Left forelimb (tissue), 1 donor: ENCODE data around the gene MYNN.
"Not testable (repeated sequence)": the region's sequence is repeated elsewhere in the genome, so short reads cannot be mapped to it uniquely, and the experiment has no call there.

ENCODE experiments used
- DNase-seq: peaks from one replicate; pipeline ENCODE4 v3.0.0-alpha.2; 2018; ENCODE audit warnings: low spot score

The MYNN gene

GRCh38 chr3:169772897-169773816 lies at the start of gene MYNN:
Gene MYNN (plus strand): TSS chr3:169773396. CDS start chr3:169774296, 900 bp downstream.
- peak; percentile 96 for DNase-seq

DNA sequence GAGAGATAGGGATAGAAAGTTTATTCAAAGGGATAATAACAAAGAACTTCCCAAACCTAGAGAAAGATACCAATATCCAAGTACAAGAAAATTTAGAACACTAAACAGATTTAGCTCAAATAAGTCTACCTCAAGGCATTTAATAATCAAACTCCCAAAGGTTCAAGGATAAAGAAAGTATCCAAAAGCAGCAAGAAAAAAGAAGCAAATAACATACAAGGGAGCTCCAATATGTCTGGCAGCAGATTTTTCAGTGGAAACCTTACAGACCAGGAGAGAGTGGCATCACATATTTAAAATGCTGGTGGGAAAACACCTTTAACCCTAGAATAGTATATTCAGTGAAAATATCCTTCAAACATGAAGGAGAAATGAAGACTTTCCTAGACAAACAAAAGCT lies 41.3 kb upstream of the MYNN start:
- not testable (repeated sequence) for DNase-seq

- DNase-seq = no peak
These were observed 34.1 kb upstream of the MYNN start for GRCh38 chr3:169739067-169739466.

DNA sequence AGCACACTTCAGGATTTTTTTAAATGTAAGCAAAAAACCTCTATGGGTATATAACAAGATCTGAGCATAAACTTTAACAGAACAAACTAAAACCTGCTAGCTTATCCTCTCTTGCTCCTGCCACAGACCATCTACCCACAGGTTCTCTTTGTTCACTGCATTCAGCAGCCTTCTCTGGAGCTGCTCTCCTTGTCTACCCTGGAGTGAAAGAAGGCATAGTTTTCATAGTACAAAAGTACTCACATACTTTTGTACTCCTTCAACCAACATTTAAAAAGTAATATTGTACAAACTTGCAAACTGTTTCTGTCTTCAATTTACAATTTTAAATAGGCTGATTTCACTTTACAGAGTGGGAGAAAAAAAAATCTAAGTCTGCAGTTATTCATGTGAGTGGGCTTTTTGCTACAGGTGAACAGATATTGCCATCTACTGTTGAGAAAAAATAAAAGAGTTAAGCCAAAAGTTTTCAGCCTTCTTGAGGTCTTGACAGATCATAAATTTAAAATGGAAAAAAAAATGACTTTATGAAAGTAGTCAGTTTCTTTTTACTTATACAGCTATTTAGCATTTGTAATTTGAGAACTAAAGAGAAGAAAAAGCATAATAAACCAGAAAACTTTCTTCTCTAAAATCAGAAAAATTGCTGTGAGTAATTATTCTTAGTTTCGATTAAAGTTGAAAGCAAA lies 28.7 kb upstream of the MYNN start:
- no peak for DNase-seq

- DNase-seq = no peak
These were observed 26.3 kb upstream of the MYNN start for GRCh38 chr3:169746924-169747323.

DNA sequence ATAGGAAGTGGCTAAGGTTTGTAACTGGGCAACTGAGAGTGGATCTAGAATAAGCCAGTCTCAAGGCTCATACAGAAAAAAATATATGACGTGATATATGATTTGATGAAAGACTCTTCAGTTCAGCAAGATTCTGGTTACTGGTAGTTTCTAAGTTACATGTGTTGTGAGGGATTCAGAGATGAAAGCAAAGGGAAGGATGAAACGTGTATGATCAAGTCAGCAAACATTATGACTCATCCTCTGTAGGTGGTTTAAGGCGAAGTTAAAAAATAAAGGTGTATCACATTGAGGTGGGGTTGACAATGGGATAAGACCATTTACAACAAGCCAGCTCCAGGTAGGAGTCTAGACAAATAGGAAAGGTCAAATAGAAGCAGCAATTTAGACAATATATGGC lies 24.5 kb upstream of the MYNN start:
- DNase-seq = no peak

GRCh38 chr3:169750665-169751064 lies 22.5 kb upstream of the MYNN start:
- DNase-seq = no peak

DNA sequence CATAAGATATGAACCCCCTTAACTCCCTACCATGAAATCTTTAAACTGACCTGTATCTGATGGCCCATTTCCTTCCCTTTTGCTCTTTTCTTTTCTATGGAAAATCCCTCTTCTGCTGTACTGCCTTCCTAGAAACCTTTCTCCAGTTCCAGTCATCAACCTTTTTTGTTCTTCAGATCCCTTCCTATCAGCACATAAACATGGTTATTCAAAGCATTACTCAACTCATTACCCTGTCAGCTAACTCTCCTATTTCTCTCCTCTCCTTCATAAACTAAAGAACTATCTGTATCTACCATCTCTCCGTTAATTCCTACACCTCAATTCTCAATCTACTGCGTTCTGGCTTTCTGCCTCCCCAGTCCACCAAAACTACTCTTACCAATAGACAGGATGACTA lies 21.3 kb upstream of the MYNN start:
- no peak for DNase-seq

GRCh38 chr3:169754711-169755110 lies 18.5 kb upstream of the MYNN start:
- no peak for DNase-seq

- DNase-seq = no peak
These were observed 17.7 kb upstream of the MYNN start for GRCh38 chr3:169755488-169755887.

GRCh38 chr3:169758359-169758994 lies 14.7 kb upstream of the MYNN start:
- DNase-seq = no peak

- DNase-seq = no peak
These were observed 13.9 kb upstream of the MYNN start for GRCh38 chr3:169759256-169759655.

DNA sequence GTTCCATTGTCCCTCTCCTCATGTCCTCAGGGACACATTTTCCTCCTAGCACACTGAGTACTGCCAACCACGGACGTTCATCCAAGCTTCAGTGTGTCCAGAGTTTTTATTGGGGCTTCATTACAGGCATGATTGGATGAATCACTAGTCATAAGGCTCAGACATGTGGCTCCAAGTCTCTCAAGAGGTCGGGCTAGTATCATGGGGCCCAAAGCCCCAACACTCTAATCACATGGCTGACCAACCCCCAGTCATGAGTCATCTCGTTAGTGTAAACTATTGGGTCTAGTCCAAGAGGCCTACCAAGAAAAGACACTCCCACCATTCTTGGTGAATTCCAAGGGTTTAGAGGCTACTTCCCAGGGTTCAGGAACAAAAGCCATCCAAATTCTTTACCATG lies 12.7 kb upstream of the MYNN start:
- DNase-seq = no peak

- peak; percentile 86 for DNase-seq
These were observed 8.8 kb upstream of the MYNN start for GRCh38 chr3:169764312-169764881.

DNA sequence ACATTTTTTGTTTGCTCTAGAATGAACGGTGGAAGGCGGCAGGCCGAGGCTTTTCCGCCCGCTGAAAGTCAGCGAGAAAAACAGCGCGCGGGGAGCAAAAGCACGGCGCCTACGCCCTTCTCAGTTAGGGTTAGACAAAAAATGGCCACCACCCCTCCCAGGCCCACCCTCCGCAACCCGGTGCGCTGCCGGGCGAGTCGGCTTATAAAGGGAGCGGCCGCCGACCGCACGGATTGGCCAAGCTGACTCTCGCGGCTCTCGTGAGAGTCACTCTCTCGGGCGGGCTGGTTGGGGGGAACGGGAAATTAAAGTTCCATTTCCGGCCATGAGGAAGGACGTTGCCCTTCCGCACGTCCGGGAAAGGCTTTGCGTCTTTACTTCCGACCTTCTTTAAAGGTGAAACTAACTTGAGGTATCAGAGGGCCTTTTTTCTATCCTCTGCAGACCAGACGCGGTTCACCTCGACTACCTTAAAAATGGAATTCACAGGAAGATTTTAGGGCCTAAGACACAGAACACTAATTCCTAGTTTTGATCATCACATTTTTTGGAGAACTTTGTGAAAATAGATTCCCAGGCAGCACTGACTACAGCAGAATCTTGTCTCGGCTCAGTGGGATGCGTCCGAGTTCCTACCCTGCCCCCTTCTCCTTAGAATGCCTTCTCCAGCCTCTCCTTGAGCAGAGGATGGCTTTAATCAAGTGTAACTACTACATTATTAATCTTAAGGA lies 8.1 kb upstream of the MYNN start, which contains the start of gene TERC:
TSS of gene TERC (minus strand) at position 179 of the 731 bp plus-strand sequence.
- DNase-seq = peak; percentile 95

DNA sequence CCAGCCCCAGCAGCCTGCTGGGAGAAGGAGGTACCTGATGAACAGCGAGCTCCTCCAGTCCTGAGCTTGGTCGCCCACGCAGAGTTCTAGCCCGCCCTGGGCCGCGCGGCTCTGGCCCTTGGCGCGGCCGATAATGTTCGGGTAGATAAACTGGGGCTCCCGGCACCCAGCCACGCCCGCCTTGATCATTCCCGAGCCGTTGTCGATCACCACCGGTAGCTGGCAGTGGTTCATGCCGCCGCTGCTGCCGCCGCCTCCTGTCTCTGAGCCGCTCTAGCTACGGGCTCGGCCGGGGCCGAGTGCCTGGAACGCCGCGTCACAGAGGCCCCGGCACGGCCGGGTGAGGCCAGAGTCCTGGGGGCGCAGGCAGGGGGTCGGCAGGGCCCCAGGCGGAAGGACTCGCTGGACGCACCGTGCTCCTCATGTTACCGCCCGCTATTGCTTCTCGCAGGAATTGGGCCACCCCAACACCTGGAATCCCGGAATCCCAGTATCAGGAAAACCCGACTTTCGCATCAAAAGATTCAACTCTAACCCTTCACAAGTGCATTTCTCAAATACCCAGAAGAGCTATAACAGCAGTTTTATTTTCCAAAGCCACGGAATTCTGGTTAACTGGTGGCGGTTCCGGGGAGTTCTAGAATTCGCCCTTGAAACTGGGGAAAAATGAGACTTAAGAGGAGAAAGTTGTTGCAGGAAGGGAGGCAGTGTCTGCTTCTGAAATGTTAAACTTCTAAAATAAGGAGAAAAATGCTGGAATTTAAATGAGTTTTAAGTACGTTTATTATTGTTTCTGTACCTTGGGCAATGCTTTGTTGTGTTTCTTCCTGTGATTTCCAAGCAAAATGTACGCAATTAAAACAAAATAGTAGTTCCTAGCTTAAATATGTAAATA lies 3.7 kb upstream of the MYNN start, which contains the start of gene ACTRT3:
TSS of gene ACTRT3 (minus strand) at position 275 of the 895 bp plus-strand sequence. CDS start at position 234, 41 bp downstream.
- DNase-seq = peak; percentile 83

- peak; percentile 77 for DNase-seq
These were observed 1.5 kb upstream of the MYNN start for GRCh38 chr3:169771497-169772304.

GRCh38 chr3:169772305-169772896 lies 795 bp upstream of the MYNN start:
- no peak for DNase-seq

DNA sequence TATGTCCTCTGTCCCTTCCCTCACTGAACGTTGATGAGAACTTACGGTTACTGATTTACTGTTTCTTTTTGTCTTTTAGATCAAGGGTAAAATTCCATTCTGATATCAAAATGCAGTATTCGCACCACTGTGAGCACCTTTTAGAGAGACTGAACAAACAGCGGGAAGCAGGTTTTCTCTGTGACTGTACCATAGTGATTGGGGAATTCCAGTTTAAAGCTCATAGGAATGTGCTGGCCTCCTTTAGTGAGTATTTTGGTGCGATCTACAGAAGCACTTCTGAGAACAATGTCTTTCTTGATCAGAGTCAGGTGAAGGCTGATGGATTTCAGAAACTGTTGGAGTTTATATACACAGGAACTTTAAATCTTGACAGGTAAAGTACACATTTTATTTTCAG lies 990 bp downstream of the MYNN start:
- DNase-seq = no peak
